HG02970 (cell line): ENCODE data around the gene FIS1.
"Not testable (repeated sequence)": the region's sequence is repeated elsewhere in the genome, so short reads cannot be mapped to it uniquely, and the experiment has no call there.

ENCODE experiments used
- ATAC-seq: cut with Tn5 transposase; IDR thresholded peaks from one replicate; pipeline ENCODE4 v1.9.1; 2021; ENCODE audit warnings: mild to moderate bottlenecking, moderate library complexity, moderate number of reproducible peaks; ENCODE audit not compliant: unreplicated experiment, low FRiP score

Gene FIS1

GRCh38 chr7:101244375-101245146, at the start of gene FIS1:
Gene FIS1 (minus strand): TSS chr7:101245081. CDS start chr7:101245004, 77 bp downstream.
- peak; percentile 81 for ATAC-seq

DNA sequence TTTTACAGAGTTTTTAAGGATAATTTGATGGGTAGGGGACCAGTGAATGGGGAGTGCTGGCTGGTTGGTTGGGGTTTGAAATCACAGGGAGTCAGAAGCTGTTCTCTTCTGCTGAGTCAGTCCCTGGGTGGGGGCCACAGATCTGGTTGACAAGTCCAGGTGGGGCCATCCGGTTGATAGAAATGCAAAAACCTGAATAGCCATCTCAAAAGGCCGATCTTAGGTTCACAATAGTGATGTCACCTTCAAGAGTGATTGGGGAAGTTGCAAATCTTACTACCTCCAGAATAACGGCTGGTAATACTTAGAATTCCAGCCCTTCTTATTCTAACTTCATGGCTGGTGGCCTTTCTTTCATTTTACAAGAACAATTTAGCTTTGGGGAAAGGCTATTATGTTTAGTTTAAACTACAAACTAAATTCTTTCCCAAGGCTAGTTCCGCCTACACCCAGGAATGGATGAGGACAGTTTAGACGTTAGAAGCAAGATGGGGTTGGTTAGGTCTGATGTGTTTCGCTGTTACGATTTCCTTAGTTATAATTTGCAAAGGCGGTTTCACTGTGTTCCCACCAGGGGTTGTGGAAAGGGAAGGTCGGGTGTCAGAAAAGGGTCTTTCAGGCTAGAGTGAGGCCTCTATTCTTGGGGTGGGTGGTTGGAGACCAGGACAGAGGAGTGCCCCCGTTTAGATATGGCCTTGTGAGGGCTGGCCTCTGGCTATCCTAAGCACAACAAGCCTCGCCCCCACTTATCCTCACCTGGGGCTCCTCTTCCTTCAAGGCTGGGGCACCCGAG, 49.4 kb upstream of the FIS1 start:
- no peak for ATAC-seq

GRCh38 chr7:101293069-101294021, 48.5 kb upstream of the FIS1 start:
- not testable (repeated sequence) for ATAC-seq

DNA sequence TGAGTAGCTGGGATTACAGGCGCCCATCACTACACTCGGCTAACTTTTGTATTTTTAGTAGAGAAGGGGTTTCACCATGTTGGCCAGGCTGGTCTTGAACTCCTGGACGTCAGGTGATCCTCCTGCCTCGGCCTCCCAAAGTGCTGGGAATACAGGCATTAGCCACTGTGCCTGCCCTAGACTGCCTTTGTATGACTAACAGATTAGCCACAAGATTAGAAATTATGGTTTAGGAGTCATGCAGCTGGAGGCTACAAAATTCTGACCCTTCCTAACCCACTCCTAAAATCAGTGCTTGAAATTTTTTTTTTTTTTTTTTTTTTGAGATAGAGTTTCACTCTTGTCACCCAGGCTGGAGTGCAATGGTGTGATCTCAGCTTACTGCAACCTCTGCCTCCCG, 47.7 kb upstream of the FIS1 start:
- not testable (repeated sequence) for ATAC-seq

DNA sequence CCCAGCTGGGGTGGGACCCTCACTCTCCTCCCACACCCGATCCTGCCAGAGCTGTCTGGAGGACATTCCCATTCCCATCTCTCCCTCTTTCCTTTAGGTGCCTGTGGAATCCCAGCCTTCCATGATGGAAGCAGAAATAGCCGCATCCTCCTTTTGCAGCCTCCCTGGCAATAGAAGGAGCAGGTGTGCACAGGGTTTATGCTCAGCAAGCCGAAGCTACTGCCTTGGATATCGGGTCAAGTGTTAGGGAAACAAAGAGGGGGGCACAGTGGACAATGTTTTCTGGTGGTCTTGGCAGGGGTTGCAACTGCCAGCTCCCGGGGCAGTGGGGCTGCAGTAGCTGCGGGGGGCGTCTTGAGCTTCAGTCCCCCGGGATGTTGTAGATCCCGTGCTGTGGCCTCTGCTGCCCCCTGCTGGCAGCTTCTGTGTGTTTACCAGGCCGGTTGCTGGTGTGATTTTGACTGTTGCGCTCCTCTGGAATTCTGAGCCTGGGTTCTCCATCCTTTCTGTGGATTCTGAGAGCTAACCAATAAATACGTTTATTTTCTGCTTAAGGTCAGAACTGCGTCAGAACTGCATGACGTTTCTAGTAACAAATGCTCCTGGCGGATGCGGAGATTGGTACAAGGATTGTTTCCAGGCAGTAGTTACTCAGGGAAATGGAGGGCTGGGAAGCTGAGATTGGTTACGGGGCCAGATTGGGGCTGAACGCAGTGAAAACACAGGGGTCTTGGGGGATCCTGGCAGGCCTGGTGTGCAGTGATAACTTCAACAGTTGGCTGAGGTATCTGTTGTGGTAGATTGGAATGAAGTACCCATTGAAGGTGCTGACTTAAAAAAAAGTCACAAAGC, 45.5 kb upstream of the FIS1 start:
- not testable (repeated sequence) for ATAC-seq

DNA sequence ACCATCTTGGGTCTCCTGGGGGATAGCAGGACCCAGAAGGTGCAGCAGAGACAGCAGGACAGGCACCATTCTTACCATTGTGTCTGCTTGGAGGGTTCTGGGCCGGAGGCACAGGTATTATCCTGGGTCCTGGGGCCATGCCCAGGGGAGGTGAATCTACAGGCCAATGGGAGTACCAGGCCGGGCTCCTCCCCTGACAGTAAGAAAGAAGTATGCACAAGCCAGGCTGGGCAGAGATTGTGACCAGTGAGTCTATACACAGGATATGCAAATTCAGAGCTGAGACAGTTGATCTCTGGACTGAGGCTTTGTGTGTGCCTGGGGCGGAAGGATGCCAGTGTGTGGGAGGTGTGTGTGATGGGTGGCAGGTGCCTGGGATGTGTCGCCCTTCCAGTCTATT, 44.8 kb upstream of the FIS1 start:
- ATAC-seq = not testable (repeated sequence)

DNA sequence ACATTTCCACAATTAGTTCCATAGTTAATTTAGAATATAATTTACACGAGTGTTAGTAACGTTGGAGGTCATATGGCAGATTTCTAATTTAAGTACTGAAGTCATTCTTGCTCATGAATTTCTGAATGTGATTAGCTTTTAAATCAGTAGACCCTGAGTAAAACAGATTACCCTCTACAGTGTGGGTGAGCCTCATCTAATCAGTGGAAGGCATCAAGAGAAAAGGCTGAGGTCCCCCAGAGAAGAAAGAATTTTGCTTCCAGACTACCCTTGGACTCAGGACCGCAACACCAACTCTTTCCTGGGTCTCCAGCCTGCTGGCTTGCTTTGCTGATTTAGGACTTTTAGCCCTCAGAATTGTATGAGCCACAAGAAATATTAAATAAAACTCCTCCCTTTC, 43.6 kb upstream of the FIS1 start:
- no peak for ATAC-seq

DNA sequence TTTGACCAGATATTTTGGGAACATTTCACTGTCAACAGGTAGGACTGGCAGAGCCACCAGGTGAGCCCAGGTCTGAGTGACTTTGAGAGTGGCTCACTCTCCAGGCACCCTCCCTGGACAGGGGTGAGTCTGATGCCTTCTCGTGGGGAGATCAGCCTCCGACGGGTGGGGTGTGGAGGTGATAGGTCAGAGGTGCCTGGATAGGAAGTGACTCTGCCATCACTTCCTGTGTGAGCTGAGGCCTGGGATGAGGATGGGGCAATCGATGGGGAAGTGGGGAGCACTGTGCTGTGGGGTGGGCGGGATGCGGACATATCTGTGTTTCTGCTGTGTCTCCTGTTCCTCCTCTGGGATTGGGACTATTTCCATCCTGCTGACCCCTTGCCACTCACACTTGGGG, 42.2 kb upstream of the FIS1 start:
- no peak for ATAC-seq

GRCh38 chr7:101285880-101286279, 41.0 kb upstream of the FIS1 start:
- ATAC-seq = not testable (repeated sequence)

GRCh38 chr7:101285171-101285570, 40.3 kb upstream of the FIS1 start:
- ATAC-seq = no peak

GRCh38 chr7:101280912-101281311, 36.0 kb upstream of the FIS1 start:
- ATAC-seq = not testable (repeated sequence)

DNA sequence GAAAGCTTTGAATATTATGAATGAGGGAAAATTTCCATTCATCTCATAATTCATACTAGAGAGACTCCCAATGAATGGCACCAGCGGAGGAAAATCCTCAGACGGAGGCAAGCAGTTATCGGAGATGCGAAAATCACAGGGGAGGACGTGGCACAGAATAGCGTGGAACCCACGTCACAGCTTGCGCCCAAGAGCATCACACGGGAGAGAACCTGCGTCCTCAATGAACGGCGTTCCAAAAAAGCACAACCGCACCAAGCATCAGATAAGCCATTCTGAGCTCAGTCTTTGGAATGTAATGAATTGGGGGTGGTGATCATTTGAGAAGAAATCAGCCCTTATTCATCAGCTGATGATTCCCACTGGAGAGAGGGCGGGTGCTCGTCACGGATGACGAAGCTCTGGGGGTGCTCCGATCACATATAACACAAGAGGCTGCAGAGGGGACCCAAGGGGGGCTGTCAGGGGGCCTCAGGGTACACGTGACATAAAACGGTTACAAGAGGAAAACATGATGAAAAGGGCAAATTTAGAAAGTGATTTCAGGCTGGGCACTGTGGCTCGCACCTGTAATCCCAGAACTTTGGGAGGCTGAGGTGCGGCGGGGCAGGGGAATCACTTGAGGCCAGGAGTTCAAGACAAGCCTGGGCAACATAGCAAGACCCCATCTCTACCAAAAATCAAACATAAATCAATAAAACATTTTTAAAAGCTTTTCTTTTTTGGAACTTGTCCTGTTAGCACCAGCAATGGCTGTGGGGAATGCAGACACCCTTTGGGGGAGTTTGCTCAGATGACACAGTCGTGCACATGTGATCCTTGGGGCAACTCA, 33.8 kb upstream of the FIS1 start:
- ATAC-seq = no peak

- ATAC-seq = no peak
Observed at GRCh38 chr7:101277155-101277554, 32.3 kb upstream of the FIS1 start.

GRCh38 chr7:101273206-101273605, 28.3 kb upstream of the FIS1 start:
- ATAC-seq = no peak

DNA sequence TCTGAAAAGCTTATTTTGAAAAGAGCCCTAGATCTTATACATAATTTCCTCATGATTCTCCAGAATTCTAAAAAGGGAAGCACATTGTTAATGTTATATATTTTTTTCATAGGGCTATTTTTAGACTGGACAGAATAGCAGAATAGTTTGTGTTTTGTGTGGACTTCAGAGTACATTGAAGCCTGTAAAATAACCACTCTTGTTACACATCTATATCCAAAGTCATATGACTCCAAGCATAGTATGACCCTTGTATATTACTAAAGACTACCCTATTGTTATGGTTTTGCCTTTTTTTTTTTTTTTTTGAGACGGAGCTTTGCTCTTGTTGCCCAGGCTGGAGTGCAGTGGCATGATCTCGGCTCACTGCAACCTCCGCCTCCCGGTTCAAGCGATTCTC, 26.1 kb upstream of the FIS1 start:
- ATAC-seq = no peak

- no peak for ATAC-seq
Observed at GRCh38 chr7:101269664-101270063, 24.8 kb upstream of the FIS1 start.

- ATAC-seq = no peak
Observed at GRCh38 chr7:101265622-101266516, 21.0 kb upstream of the FIS1 start.
